Caco-2 (cell line): ENCODE results near the gene VAC14. TPM values are rescaled to one million over a fixed set of nuclear protein-coding genes. Genes with fewer than 3 reads are reported as not detected.

ENCODE experiments used
- BruUV-seq: library from RNA; stranded (reverse); fragments of 400-500 nt; replicated peaks from 2 replicates; lab custom pipeline; 2021; lab: Mats Ljungman, UMichigan
- CTCF ChIA-PET: fragments of 300-600 bp; sonication (Branson Sonifier 250); formaldehyde crosslinking; loops from one replicate; lab custom pipeline; 2022; ENCODE audit warnings: antibody characterized with exemption; lab: Charles Lee
- POLR2A ChIA-PET: fragments of 300-600 bp; sonication (Branson Sonifier 250); formaldehyde crosslinking; loops from one replicate; lab custom pipeline; 2022; ENCODE audit warnings: antibody characterized with exemption; lab: Charles Lee
- DNase-seq, 2 experiments: peaks; one replicate each; pipeline versions ENCODE4 v3.0.0 to v3.0.0-alpha.2; 2020 to 2022
- H3K27me3 ChIP-seq: replicated peaks from 2 replicates; pipeline ENCODE4 v1.6.0; 2011; ENCODE audit warnings: low read length; ENCODE audit not compliant: control insufficient read depth, insufficient read depth
- H3K36me3 ChIP-seq: 2 replicates; pipeline ENCODE4 v1.5.1; 2011; ENCODE audit warnings: low read length; ENCODE audit not compliant: control insufficient read depth, insufficient read depth
- H3K4me1 ChIP-seq: fragments of 250-450 bp; sonication (Bioruptor Pico); 2 replicates; pipeline ENCODE4 v1.5.1; 2020; ENCODE audit warnings: mild to moderate bottlenecking
- H3K4me3 ChIP-seq: 2 replicates; pipeline ENCODE4 v1.5.1; 2011; ENCODE audit warnings: low read depth, mild to moderate bottlenecking, control low read depth, low read length
- H3K9me3 ChIP-seq: fragments of 250-450 bp; sonication (Bioruptor Pico); 2 replicates; pipeline ENCODE4 v1.5.1; 2020; ENCODE audit warnings: mild to moderate bottlenecking, moderate library complexity
- H3K27ac Mint-ChIP-seq: one replicate; pipeline ENCODE4 v1.8.0; 2022; ENCODE audit warnings: mixed read lengths; ENCODE audit not compliant: unreplicated experiment
- H3K27me3 Mint-ChIP-seq: one replicate; pipeline ENCODE4 v1.8.0; 2022; ENCODE audit warnings: mixed read lengths; ENCODE audit not compliant: insufficient read depth, unreplicated experiment
- H3K36me3 Mint-ChIP-seq: one replicate; pipeline ENCODE4 v1.8.0; 2022; ENCODE audit warnings: mild to moderate bottlenecking, mixed read lengths; ENCODE audit not compliant: insufficient read depth, unreplicated experiment
- H3K4me1 Mint-ChIP-seq: one replicate; pipeline ENCODE4 v1.8.0; 2022; ENCODE audit warnings: low read depth, mixed read lengths; ENCODE audit not compliant: unreplicated experiment
- H3K4me3 Mint-ChIP-seq: one replicate; pipeline ENCODE4 v1.8.0; 2022; ENCODE audit warnings: mild to moderate bottlenecking, moderate library complexity, mixed read lengths; ENCODE audit not compliant: unreplicated experiment
- H3K9me3 Mint-ChIP-seq: one replicate; pipeline ENCODE4 v1.8.0; 2022; ENCODE audit warnings: mixed read lengths; ENCODE audit not compliant: unreplicated experiment
- CTCF ChIP-seq, 2 experiments: fragments of 200-600 bp in 1 of 2; IDR thresholded peaks; 1 replicate in 1 of 2; 2 replicates in 1 of 2; pipeline versions ENCODE4 v1.5.1 to v1.8.0; 2011 to 2022; ENCODE audit warnings: antibody characterized with exemption in 1 of 2, control low read depth in 1 of 2, inconsistent platforms in 1 of 2, low read depth in 1 of 2, low read length in 1 of 2, mild to moderate bottlenecking in 1 of 2, moderate library complexity in 1 of 2; ENCODE audit not compliant: insufficient read depth in 1 of 2, severe bottlenecking in 1 of 2, unreplicated experiment in 1 of 2
- intact Hi-C: fragments of 100-400 bp; cut with micrococcal nuclease; formaldehyde crosslinking; loops from one replicate; pipeline ENCODE4 v1.10.0; 2022; ENCODE audit not compliant: unreplicated experiment
- total RNA-seq: library from RNA; stranded (reverse); gene quantifications from 2 replicates; pipeline ENCODE4 v1.2.3, GENCODE V29; 2022

Gene VAC14
- total RNA-seq, 1 experiment from 2014 or later, result 63.5 TPM

GRCh38 chr16:70775399-70775798 is 25.6 kb downstream of the VAC14 start:
- H3K27ac Mint-ChIP-seq, result no peak overlapping the region
- intact Hi-C loops, result no loop called here
- H3K4me1 Mint-ChIP-seq, result peaks cover 10% of the 10 kb centered on the region
- no peak overlapping the region for H3K4me3 Mint-ChIP-seq
- no peaks in the 10 kb centered on the region for H3K4me1 ChIP-seq
- no peaks in the 10 kb centered on the region for H3K27me3 Mint-ChIP-seq
- H3K27me3 ChIP-seq, result no peaks in the 10 kb centered on the region
- POLR2A ChIA-PET, result no interaction called here
- no peak for TF ChIP-seq CTCF (IDR thresholded peaks at IDR 0.05; ENCODE audit: insufficient read depth in 1 of 2, low read depth in 1 of 2, low read length in 1 of 2, severe bottlenecking in 1 of 2, unreplicated experiment in 1 of 2)
- peaks cover 57% of the 10 kb centered on the region for H3K36me3 Mint-ChIP-seq
- no peaks in the 10 kb centered on the region for H3K9me3 Mint-ChIP-seq
- DNase-seq, result no peak
- H3K36me3 ChIP-seq, result no peaks in the 10 kb centered on the region
- H3K9me3 ChIP-seq, result no peaks in the 10 kb centered on the region
- no TSS peak for BruUV-seq
- H3K4me3 ChIP-seq, result no peak overlapping the region
- CTCF ChIA-PET, result no interaction called here

GRCh38 chr16:70774261-70774660 is 26.7 kb downstream of the VAC14 start:
- POLR2A ChIA-PET, result no interaction called here

GRCh38 chr16:70772493-70772892 is 28.5 kb downstream of the VAC14 start:
- H3K36me3 Mint-ChIP-seq, result peaks cover 59% of the 10 kb centered on the region
- H3K36me3 ChIP-seq, result no peaks in the 10 kb centered on the region
- H3K27me3 Mint-ChIP-seq, result no peaks in the 10 kb centered on the region
- DNase-seq, result no peak
- no peak for TF ChIP-seq CTCF (IDR thresholded peaks at IDR 0.05; ENCODE audit: insufficient read depth in 1 of 2, low read depth in 1 of 2, low read length in 1 of 2, severe bottlenecking in 1 of 2, unreplicated experiment in 1 of 2)
- no peaks in the 10 kb centered on the region for H3K27me3 ChIP-seq
- peaks cover 6% of the 10 kb centered on the region for H3K4me1 Mint-ChIP-seq
- H3K4me1 ChIP-seq, result no peaks in the 10 kb centered on the region
- H3K9me3 ChIP-seq, result no peaks in the 10 kb centered on the region
- intact Hi-C loops, result no loop called here
- no peak overlapping the region for H3K4me3 Mint-ChIP-seq
- no TSS peak for BruUV-seq
- H3K9me3 Mint-ChIP-seq, result no peaks in the 10 kb centered on the region
- POLR2A ChIA-PET, result no interaction called here
- no peak overlapping the region for H3K27ac Mint-ChIP-seq
- no peak overlapping the region for H3K4me3 ChIP-seq
- CTCF ChIA-PET, result no interaction called here

More at GRCh38 chr16:70774261-70774660, 26.7 kb downstream of the VAC14 start:
- H3K4me1 ChIP-seq, result no peaks in the 10 kb centered on the region
- no peaks in the 10 kb centered on the region for H3K36me3 ChIP-seq
- H3K27me3 ChIP-seq, result no peaks in the 10 kb centered on the region
- Mint-ChIP-seq H3K9me3 (no peaks in the 10 kb centered on the region), H3K4me3 (no peak overlapping the region), H3K36me3 (peaks cover 61% of the 10 kb centered on the region), H3K27me3 (no peaks in the 10 kb centered on the region), H3K4me1 (peaks cover 6% of the 10 kb centered on the region), H3K27ac (no peak overlapping the region)
- BruUV-seq, result no TSS peak
- no peak for DNase-seq
- CTCF ChIA-PET, result no interaction called here
- H3K4me3 ChIP-seq, result no peak overlapping the region
- TF ChIP-seq CTCF (IDR thresholded peaks at IDR 0.05; ENCODE audit: insufficient read depth in 1 of 2, low read depth in 1 of 2, low read length in 1 of 2, severe bottlenecking in 1 of 2, unreplicated experiment in 1 of 2), result no peak
- H3K9me3 ChIP-seq, result no peaks in the 10 kb centered on the region
- intact Hi-C loops, result no loop called here
